H9 (cell line): ENCODE results near the gene SATB2. TPM values are rescaled to one million over a fixed set of nuclear protein-coding genes. Genes with fewer than 3 reads are reported as not detected.

Experiments
- DNase-seq: peaks from one replicate; pipeline ENCODE4 v3.0.0-alpha.2; 2017
- H2AFZ ChIP-seq: one replicate; pipeline ENCODE4 v1.6.1; 2013; ENCODE audit warnings: mild to moderate bottlenecking, low read length, control low read depth, moderate library complexity
- H2AK5ac ChIP-seq: 2 replicates; pipeline ENCODE4 v1.6.1; 2013; ENCODE audit warnings: low read length, control low read depth, mixed read lengths; ENCODE audit not compliant: insufficient read length
- H2BK120ac ChIP-seq: one replicate; pipeline ENCODE4 v1.6.1; 2013; ENCODE audit warnings: low read depth, mild to moderate bottlenecking, low read length, control low read depth, inconsistent platforms; ENCODE audit not compliant: poor library complexity, severe bottlenecking
- H2BK12ac ChIP-seq: 2 replicates; pipeline ENCODE4 v1.6.1; 2013; ENCODE audit warnings: low read length, control low read depth, mixed read lengths, low read depth; ENCODE audit not compliant: insufficient read length
- H2BK15ac ChIP-seq: 2 replicates; pipeline ENCODE4 v1.6.1; 2013; ENCODE audit warnings: low read depth, low read length, control low read depth
- H2BK20ac ChIP-seq: one replicate; pipeline ENCODE4 v1.6.1; 2013; ENCODE audit warnings: low read depth, mild to moderate bottlenecking, low read length, control low read depth, inconsistent platforms; ENCODE audit not compliant: poor library complexity, severe bottlenecking
- H2BK5ac ChIP-seq: 2 replicates; pipeline ENCODE4 v1.6.1; 2013; ENCODE audit warnings: low read length, control low read depth, mixed read lengths; ENCODE audit not compliant: insufficient read length
- H3K14ac ChIP-seq: 2 replicates; pipeline ENCODE4 v1.6.1; 2013; ENCODE audit warnings: low read length, control low read depth; ENCODE audit not compliant: insufficient read depth
- H3K18ac ChIP-seq: 2 replicates; pipeline ENCODE4 v1.6.1; 2013; ENCODE audit warnings: low read depth, mild to moderate bottlenecking, mixed read lengths, low read length, control low read depth; ENCODE audit not compliant: insufficient read length
- H3K23ac ChIP-seq: 2 replicates; pipeline ENCODE4 v1.6.1; 2013; ENCODE audit warnings: low read length, control low read depth, mixed read lengths, low read depth; ENCODE audit not compliant: insufficient read length
- H3K23me2 ChIP-seq: 2 replicates; pipeline ENCODE4 v1.6.1; 2013; ENCODE audit warnings: low read depth, mild to moderate bottlenecking, mixed read lengths, low read length, control low read depth; ENCODE audit not compliant: insufficient read length, poor library complexity, severe bottlenecking
- H3K27ac ChIP-seq: 2 replicates; pipeline ENCODE4 v1.5.1; 2013; ENCODE audit warnings: low read length, control low read depth, mixed read lengths, low read depth; ENCODE audit not compliant: insufficient read length
- H3K27me3 ChIP-seq: 2 replicates; pipeline ENCODE4 v1.6.1; 2013; ENCODE audit warnings: low read length, control low read depth, inconsistent platforms; ENCODE audit not compliant: insufficient read depth
- H3K4ac ChIP-seq: 2 replicates; pipeline ENCODE4 v1.6.1; 2013; ENCODE audit warnings: low read depth, mild to moderate bottlenecking, control low read depth, inconsistent platforms, low read length, moderate library complexity
- H3K4me1 ChIP-seq: 2 replicates; pipeline ENCODE4 v1.6.1; 2013; ENCODE audit warnings: low read length, control low read depth, inconsistent platforms; ENCODE audit not compliant: insufficient read depth
- H3K4me2 ChIP-seq: 2 replicates; pipeline ENCODE4 v1.6.1; 2013; ENCODE audit warnings: low read length, control low read depth, mixed read lengths; ENCODE audit not compliant: insufficient read length, insufficient read depth
- H3K56ac ChIP-seq: 2 replicates; pipeline ENCODE4 v1.6.1; 2013; ENCODE audit warnings: low read depth, mild to moderate bottlenecking, mixed read lengths, low read length, control low read depth; ENCODE audit not compliant: insufficient read length
- H3K79me1 ChIP-seq: 2 replicates; pipeline ENCODE4 v1.6.1; 2013; ENCODE audit warnings: low read depth, mild to moderate bottlenecking, moderate library complexity, low read length, control low read depth, inconsistent platforms; ENCODE audit not compliant: insufficient read depth, poor library complexity, severe bottlenecking
- H3K79me2 ChIP-seq: 2 replicates; pipeline ENCODE4 v1.6.1; 2013; ENCODE audit warnings: low read length, control low read depth, inconsistent platforms; ENCODE audit not compliant: insufficient read depth
- H3K9ac ChIP-seq: 2 replicates; pipeline ENCODE4 v1.6.1; 2013; ENCODE audit warnings: low read length, control low read depth, mixed read lengths; ENCODE audit not compliant: insufficient read length; ENCODE audit errors: extremely low read depth
- H3K9me3 ChIP-seq: one replicate; pipeline ENCODE4 v1.6.1; 2013; ENCODE audit warnings: low read depth, low read length, inconsistent platforms; ENCODE audit not compliant: control insufficient read depth
- H3T11ph ChIP-seq: one replicate; pipeline ENCODE4 v1.6.1; 2013; ENCODE audit warnings: mild to moderate bottlenecking, low read length, control low read depth, inconsistent platforms
- H4K20me1 ChIP-seq: one replicate; pipeline ENCODE4 v1.6.1; 2013; ENCODE audit not compliant: control insufficient read depth, insufficient read length, insufficient read depth
- H4K5ac ChIP-seq: 2 replicates; pipeline ENCODE4 v1.6.1; 2013; ENCODE audit warnings: low read depth, mild to moderate bottlenecking, mixed read lengths, low read length, control low read depth; ENCODE audit not compliant: insufficient read length
- H4K8ac ChIP-seq: replicated peaks from 2 replicates; pipeline ENCODE4 v1.6.1; 2013; ENCODE audit warnings: low read length, control low read depth, mixed read lengths, low read depth; ENCODE audit not compliant: insufficient read length
- H4K91ac ChIP-seq: 2 replicates; pipeline ENCODE4 v1.6.1; 2013; ENCODE audit warnings: low read depth, mild to moderate bottlenecking, moderate library complexity, mixed read lengths, low read length, control low read depth; ENCODE audit not compliant: insufficient read length
- H3K27ac Mint-ChIP-seq, 3 experiments: 2 replicates in 2 of 3; 3 replicates in 1 of 3; pipeline ENCODE4 v1.8.0; 2020 to 2021; ENCODE audit warnings: mixed read lengths in 3 of 3, mild to moderate bottlenecking in 1 of 3, moderate library complexity in 1 of 3
- H3K27me3 Mint-ChIP-seq: 2 replicates; pipeline ENCODE4 v1.8.0; 2021; ENCODE audit warnings: low read depth, mild to moderate bottlenecking, moderate library complexity, mixed read lengths
- H3K36me3 Mint-ChIP-seq, 3 experiments: 2 replicates in 2 of 3; 3 replicates in 1 of 3; pipeline ENCODE4 v1.8.0; 2020 to 2021; ENCODE audit warnings: low read depth in 3 of 3, mixed read lengths in 3 of 3; ENCODE audit not compliant: insufficient read depth in 1 of 3
- H3K4me1 Mint-ChIP-seq, 2 experiments: 2 replicates each; pipeline ENCODE4 v1.8.0; 2020; ENCODE audit warnings: mixed read lengths in 2 of 2
- H3K4me3 Mint-ChIP-seq, 2 experiments: 2 replicates in 1 of 2; 3 replicates in 1 of 2; pipeline ENCODE4 v1.8.0; 2020 to 2021; ENCODE audit warnings: mild to moderate bottlenecking in 2 of 2, mixed read lengths in 2 of 2, moderate library complexity in 1 of 2
- H3K9me3 Mint-ChIP-seq, 2 experiments: 2 replicates in 1 of 2; 3 replicates in 1 of 2; pipeline ENCODE4 v1.8.0; 2020; ENCODE audit warnings: mild to moderate bottlenecking in 2 of 2, mixed read lengths in 2 of 2, moderate library complexity in 1 of 2
- CTCF ChIP-seq: fragments of 200-600 bp; sonication (generic); conservative IDR thresholded peaks from 3 replicates; pipeline ENCODE4 v1.8.0; 2021; ENCODE audit warnings: antibody characterized with exemption, mild to moderate bottlenecking
- WGBS: extraction: QIAGEN DNeasy Blood & Tissue Kit; methylation state at CpG from one replicate; pipeline ENCODE4 v1.1.7; 2013; ENCODE audit warnings: missing lambda C conversion rate, low lambda C conversion rate, mixed read lengths; ENCODE audit not compliant: insufficient read length; ENCODE audit errors: extremely low coverage; 5-methylcytosine and 5-hydroxymethylcytosine counted together
- total RNA-seq: library from RNA; stranded (reverse); gene quantifications from 2 replicates; pipeline ENCODE4 v1.2.1, GENCODE V29; 2021

The SATB2 gene
- total RNA-seq, 1 experiment from 2014 or later: 23.8 TPM

GRCh38 chr2:199388728-199389268 lies 68.9 kb downstream of the SATB2 start:
- H3K27me3 ChIP-seq: no peaks in the 10 kb centered on the region
- H3K18ac ChIP-seq: no peak overlapping the region
- H3K9ac ChIP-seq: no peak overlapping the region
- H3T11ph ChIP-seq: no peak overlapping the region
- no peak overlapping the region for H2BK5ac ChIP-seq
- H3K56ac ChIP-seq: no peak overlapping the region
- H3K23ac ChIP-seq: no peak overlapping the region
- no CpG with 5 or more reads among the region's 1 CpG for WGBS
- H2BK12ac ChIP-seq: no peak overlapping the region
- no peaks in the 10 kb centered on the region for H3K9me3 Mint-ChIP-seq
- no peak for TF ChIP-seq CTCF
- H2BK120ac ChIP-seq: no peak overlapping the region
- H2BK15ac ChIP-seq: no peak overlapping the region
- H4K8ac ChIP-seq: no peak overlapping the region
- H3K4ac ChIP-seq: no peak overlapping the region
- H3K79me2 ChIP-seq: no peaks in the 10 kb centered on the region
- H2AK5ac ChIP-seq: no peak overlapping the region
- H3K27ac Mint-ChIP-seq: peak overlapping the region in 1 of 3 experiments; percentile 68; a peak in 1 of 7 replicates
- H3K4me1 Mint-ChIP-seq: no peaks in the 10 kb centered on the region
- no peaks in the 10 kb centered on the region for H3K23me2 ChIP-seq
- no peak overlapping the region for H4K91ac ChIP-seq
- H3K4me3 Mint-ChIP-seq: no peak overlapping the region
- H4K5ac ChIP-seq: no peak overlapping the region
- H3K27me3 Mint-ChIP-seq: no peaks in the 10 kb centered on the region
- H3K9me3 ChIP-seq: no peaks in the 10 kb centered on the region
- H3K14ac ChIP-seq: no peak overlapping the region
- no peak for DNase-seq
- H2BK20ac ChIP-seq: no peak overlapping the region
- no peak overlapping the region for H3K27ac ChIP-seq
- H3K4me1 ChIP-seq: no peaks in the 10 kb centered on the region
- no peaks in the 10 kb centered on the region for H4K20me1 ChIP-seq
- H2AFZ ChIP-seq: no peak overlapping the region
- H3K79me1 ChIP-seq: no peaks in the 10 kb centered on the region
- no peaks in the 10 kb centered on the region for H3K36me3 Mint-ChIP-seq
- no peak overlapping the region for H3K4me2 ChIP-seq
